Central memory CD4-positive, alpha-beta T cell (primary cell): ENCODE data around the gene TOB2.
"Not testable (repeated sequence)": the region's sequence is repeated elsewhere in the genome, so short reads cannot be mapped to it uniquely, and the experiment has no call there.

Experiments
- DNase-seq: peaks from one replicate; pipeline ENCODE4 v3.0.0; 2022

TOB2 gene

GRCh38 chr22:41425660-41426365 lies 20.8 kb downstream of the TOB2 start:
- peak; percentile 56 for DNase-seq

DNA sequence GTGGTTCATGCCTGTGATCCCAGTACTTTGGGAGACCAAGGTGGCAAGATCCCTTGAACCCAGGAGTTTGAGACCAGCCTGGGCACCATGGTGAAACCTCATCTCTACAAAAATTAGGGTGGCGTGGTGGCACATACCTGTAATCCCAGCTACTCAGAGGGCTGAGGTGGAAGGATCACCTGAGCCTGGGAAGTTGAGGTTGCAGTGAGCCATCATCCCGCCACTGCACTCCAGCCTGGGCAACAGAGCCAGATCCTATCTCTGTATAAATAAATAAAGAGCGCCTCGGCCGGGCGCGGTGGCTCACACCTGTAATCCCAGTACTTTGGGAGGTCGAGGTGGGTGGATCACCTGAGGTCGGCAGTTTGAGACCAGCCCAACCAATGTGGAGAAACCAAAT lies 27.9 kb downstream of the TOB2 start:
- no peak for DNase-seq

- DNase-seq = no peak
Observed at GRCh38 chr22:41417622-41418390, 28.8 kb downstream of the TOB2 start.

GRCh38 chr22:41415554-41415953 lies 31.0 kb downstream of the TOB2 start:
- DNase-seq = no peak

DNA sequence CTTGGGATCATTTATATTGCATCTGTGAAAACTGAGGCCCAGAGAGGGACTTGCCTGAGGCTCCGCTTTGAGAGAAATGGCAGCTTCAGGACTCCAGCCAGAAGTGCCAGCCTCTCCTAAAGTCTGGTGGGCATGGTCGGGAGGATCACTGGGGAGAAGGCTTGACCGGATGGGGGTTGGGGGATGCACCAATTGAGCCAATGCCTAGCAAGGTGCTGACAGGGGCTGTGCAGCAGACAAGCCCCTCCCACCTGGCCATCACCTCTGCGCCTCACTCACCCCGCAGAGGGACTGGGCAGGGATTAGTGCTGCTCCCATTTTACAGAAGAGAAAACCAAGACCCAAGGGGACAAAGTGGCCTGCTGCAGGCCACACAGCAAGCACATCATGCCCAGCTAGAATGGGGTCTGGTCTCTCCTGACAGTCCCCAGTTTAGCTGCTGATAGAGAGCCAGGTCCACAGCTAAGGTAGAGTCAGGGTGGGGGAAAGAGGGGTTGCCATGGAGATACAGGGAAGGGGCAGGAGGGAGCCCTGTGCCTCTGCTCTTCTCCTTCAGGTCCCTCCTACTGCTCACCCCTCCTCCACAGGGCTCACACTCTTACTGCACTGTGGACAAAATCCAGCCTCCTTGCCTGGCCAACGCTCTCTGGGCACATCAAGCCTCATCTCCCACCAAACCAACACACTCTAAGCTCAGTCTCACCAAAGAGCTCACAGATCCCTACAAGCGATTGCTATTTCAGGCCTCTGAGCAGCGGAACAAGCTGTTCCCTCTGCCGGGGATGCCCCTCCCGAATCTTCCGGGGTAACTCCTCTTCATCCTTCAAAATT lies 35.4 kb downstream of the TOB2 start:
- no peak for DNase-seq

- DNase-seq = no peak
Observed at GRCh38 chr22:41410311-41410751, 36.3 kb downstream of the TOB2 start.

DNA sequence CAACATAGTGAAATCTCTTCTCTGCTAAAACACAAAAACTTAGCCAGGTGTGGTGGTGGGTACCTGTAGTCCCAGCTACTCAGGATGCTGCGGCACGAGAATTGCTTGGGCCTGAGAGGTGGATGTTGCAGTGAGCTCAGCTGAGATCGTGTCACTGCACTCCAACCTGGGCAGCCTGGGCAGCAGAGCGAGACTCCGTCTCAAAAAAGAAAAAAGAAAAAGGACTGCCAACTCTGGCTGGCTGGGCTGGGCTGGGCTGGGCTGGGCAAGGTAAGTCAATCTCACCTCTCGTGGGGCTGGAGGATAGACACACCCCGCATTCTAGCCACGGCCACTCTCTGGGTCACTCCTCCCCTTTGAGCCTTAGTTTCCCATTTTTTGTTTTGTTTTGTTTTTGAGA lies 37.9 kb downstream of the TOB2 start:
- no peak for DNase-seq

GRCh38 chr22:41407433-41407832 lies 39.2 kb downstream of the TOB2 start:
- DNase-seq = no peak

- no peak for DNase-seq
Observed at GRCh38 chr22:41406410-41406809, 40.2 kb downstream of the TOB2 start.

- DNase-seq = no peak
Observed at GRCh38 chr22:41405588-41405987, 41.0 kb downstream of the TOB2 start.

DNA sequence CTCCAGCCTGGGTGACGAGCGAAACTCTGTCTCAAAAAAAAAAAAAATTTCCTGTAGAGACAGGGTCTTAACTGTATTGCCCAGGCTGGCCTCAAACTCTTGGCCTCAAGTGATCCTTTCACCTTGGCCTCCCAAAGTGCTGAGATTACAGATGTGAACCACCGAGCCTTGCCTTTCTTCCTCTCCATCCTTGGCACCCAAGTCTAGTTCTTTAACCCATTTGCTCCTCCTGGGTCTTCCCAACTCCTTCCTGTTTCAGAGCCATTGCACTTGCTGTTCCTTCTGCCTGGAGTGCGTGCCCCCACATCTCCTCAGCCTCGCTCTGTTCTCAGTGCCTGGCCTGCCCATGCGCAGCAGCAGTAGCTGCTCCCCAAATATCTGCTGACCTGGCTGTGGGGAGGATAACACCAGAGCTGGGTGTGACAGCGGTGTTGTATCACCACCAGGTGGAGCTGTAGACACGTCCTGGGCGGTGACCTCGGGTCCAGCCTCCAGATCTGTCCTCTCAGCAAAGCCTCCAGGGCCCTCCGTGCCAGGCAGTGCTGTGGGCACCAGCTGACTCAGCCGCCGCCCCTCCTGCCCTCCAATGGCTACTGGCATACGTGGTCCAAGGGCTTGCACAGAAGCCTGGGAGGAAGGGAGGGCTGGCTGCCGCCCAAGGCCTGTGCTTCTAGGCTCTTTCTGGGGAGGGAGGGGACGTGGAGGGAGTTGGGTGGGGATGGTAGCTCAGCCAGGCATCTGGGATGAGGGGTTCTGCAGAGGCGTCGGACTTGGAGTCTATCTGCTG lies 42.9 kb downstream of the TOB2 start:
- peak; percentile 80 for DNase-seq

GRCh38 chr22:41402851-41403250 lies 43.8 kb downstream of the TOB2 start:
- not testable (repeated sequence) for DNase-seq

GRCh38 chr22:41401781-41402648 lies 44.6 kb downstream of the TOB2 start:
- DNase-seq = no peak

- no peak for DNase-seq
Observed at GRCh38 chr22:41398921-41399320, 47.7 kb downstream of the TOB2 start.

GRCh38 chr22:41397143-41397811 lies 49.3 kb downstream of the TOB2 start:
- no peak for DNase-seq

GRCh38 chr22:41395531-41396240 lies 50.9 kb downstream of the TOB2 start:
- DNase-seq = no peak

DNA sequence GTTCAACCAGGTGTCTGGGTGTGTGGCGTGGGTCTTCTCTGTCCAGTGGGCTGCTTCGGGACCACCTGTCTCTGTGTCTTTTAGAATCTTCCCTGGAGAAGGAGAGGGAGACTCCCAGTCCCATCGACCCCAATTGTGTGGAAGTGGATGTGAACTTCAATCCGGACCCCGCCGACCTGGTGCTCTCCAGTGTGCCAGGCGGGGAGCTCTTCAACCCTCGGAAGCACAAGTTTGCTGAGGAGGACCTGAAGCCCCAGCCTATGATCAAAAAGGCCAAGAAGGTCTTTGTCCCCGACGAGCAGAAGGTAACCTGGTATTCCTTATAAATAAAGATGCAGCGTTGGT lies 52.6 kb downstream of the TOB2 start:
- no peak for DNase-seq

GRCh38 chr22:41387341-41387740 lies 59.3 kb downstream of the TOB2 start:
- DNase-seq = no peak

- no peak for DNase-seq
Observed at GRCh38 chr22:41384128-41384527, 62.5 kb downstream of the TOB2 start.
